HFFc6 (cell line): Measurements from ENCODE around the gene ZNF32. TPM values are rescaled to one million over a fixed set of nuclear protein-coding genes. Genes with fewer than 3 reads are reported as not detected.

Source experiments
- DNase-seq: peaks from one replicate; pipeline ENCODE4 v3.0.0-alpha.2; 2018
- H3K27ac Mint-ChIP-seq: 2 replicates; pipeline ENCODE4 v1.8.0; 2020; ENCODE audit warnings: mild to moderate bottlenecking, mixed read lengths
- H3K27me3 Mint-ChIP-seq: 2 replicates; pipeline ENCODE4 v1.8.0; 2021; ENCODE audit warnings: mild to moderate bottlenecking, moderate library complexity, mixed read lengths; ENCODE audit not compliant: insufficient read depth
- H3K36me3 Mint-ChIP-seq: 2 replicates; pipeline ENCODE4 v1.8.0; 2021; ENCODE audit warnings: low read depth, mixed read lengths
- H3K4me1 Mint-ChIP-seq: 2 replicates; pipeline ENCODE4 v1.8.0; 2020; ENCODE audit warnings: low read depth, mixed read lengths
- H3K4me3 Mint-ChIP-seq: 2 replicates; pipeline ENCODE4 v1.8.0; 2020; ENCODE audit warnings: mild to moderate bottlenecking, moderate library complexity, mixed read lengths
- H3K9me3 Mint-ChIP-seq: 2 replicates; pipeline ENCODE4 v1.8.0; 2020; ENCODE audit warnings: mild to moderate bottlenecking, mixed read lengths
- total RNA-seq, 6 experiments: library from RNA; stranded (reverse); fragmentation: NEBNext Ultra II Directional; extraction: Animal tissue kit (Norgen Biotek cat#: 25700); gene quantifications; 2 replicates in 1 of 6; 3 replicates in 5 of 6; pipeline ENCODE4 v1.2.3, GENCODE V29; 2021
- TF ChIP-seq, protein P1 (sequence below): fragments of 200-600 bp; sonication (generic); IDR thresholded peaks from 2 replicates; pipeline ENCODE4 v1.5.0; 2021; ENCODE audit warnings: antibody characterized with exemption, mild to moderate bottlenecking

Gene ZNF32
- total RNA-seq, 6 experiments from 2014 or later: 12.7 to 23.6 (median 15.3) TPM

DNA sequence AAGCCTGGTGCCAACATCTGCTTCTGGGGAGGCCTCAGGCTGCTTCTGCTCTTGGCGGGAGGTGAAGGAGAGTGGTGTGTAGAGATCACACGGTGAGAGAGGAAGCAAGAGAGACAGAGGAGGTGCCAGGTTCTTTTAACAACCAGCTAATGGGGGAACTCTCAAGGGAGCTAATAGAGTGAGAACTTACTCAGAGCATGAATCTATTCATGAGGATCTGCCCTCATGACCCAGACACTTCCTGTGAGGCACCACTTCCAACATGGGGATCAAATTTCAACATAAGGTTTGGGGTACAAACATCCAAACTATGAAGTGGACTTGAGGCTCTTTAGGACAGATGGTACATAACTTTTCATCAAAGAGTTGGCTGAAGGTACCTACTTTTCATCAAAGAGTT is 5.1 kb upstream of the ZNF32 start:
- TF ChIP-seq, protein P1, sequence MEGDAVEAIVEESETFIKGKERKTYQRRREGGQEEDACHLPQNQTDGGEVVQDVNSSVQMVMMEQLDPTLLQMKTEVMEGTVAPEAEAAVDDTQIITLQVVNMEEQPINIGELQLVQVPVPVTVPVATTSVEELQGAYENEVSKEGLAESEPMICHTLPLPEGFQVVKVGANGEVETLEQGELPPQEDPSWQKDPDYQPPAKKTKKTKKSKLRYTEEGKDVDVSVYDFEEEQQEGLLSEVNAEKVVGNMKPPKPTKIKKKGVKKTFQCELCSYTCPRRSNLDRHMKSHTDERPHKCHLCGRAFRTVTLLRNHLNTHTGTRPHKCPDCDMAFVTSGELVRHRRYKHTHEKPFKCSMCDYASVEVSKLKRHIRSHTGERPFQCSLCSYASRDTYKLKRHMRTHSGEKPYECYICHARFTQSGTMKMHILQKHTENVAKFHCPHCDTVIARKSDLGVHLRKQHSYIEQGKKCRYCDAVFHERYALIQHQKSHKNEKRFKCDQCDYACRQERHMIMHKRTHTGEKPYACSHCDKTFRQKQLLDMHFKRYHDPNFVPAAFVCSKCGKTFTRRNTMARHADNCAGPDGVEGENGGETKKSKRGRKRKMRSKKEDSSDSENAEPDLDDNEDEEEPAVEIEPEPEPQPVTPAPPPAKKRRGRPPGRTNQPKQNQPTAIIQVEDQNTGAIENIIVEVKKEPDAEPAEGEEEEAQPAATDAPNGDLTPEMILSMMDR: no peak
- peaks cover 35% of the 10 kb centered on the region for H3K4me1 Mint-ChIP-seq
- peak overlapping the region; percentile 39; the same call in 1 of the 2 replicates for H3K27ac Mint-ChIP-seq
- no peak for DNase-seq
- no peaks in the 10 kb centered on the region; the same call in 1 of the 2 replicates for H3K9me3 Mint-ChIP-seq
- no peaks in the 10 kb centered on the region for H3K36me3 Mint-ChIP-seq
- H3K4me3 Mint-ChIP-seq: peak overlapping the region; percentile 6; the same call in 1 of the 2 replicates
- H3K27me3 Mint-ChIP-seq: peaks cover 7% of the 10 kb centered on the region

DNA sequence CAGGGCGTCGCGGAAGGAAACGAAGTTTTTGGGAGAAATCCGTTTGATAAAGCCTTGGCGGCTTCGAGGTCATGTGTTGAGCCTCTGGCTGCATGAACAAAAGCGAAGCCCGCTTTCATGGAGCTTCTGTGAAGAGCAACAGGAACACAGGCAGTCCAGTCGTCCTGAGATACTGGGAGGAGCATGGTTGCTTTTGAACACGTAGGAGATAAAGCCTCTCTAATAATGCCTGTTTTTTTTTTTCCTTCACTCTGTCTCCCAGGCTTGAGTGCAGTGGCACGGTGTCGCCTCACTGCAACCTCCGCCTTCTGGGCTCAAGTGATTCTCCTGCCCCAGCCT is 473 bp upstream of the ZNF32 start:
- peaks cover 29% of the 10 kb centered on the region for H3K4me1 Mint-ChIP-seq
- H3K36me3 Mint-ChIP-seq: peaks cover 36% of the 10 kb centered on the region
- H3K9me3 Mint-ChIP-seq: peaks cover 36% of the 10 kb centered on the region
- peak overlapping the region; percentile 79 for H3K27ac Mint-ChIP-seq
- H3K27me3 Mint-ChIP-seq: peaks cover 3% of the 10 kb centered on the region
- TF ChIP-seq, protein P1: no peak
- H3K4me3 Mint-ChIP-seq: peak overlapping the region; percentile 92
- DNase-seq: peak; percentile 5

DNA sequence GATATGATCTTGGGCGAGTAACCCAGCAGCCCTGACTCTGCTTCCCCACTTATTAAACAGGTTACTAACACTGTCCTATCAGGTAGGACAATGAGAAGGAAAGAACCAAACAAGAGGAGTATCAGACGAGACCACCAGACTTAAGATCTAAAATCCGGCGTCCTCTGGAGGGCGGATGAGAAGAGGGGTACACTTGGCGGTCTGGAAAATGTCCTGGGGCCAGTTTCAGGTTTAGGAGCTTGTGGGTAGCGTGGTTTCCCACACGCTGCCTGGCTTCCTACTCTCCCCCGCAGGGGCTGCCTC is 635 bp downstream of the ZNF32 start:
- H3K9me3 Mint-ChIP-seq: peaks cover 48% of the 10 kb centered on the region

DNA sequence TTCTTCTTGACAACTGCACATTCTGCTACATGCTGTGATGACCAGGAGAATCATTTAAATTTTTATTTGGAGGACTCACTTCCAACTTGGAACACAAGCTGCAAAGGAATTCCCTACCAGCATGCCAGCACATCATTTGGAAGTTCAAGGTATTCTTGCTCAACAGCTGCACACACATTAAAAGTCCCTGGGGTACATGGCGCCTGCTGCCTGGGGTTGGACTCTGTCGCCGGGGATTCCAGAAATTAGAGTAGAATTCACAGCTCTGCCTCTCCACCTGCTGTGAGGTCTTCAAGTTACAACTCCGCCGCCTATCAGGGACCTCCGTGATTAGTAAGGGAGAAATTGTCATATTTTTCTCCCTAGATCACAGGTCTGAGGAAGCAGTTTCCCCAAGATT is 1.1 kb downstream of the ZNF32 start:
- H3K9me3 Mint-ChIP-seq: peaks cover 52% of the 10 kb centered on the region
- H3K36me3 Mint-ChIP-seq: peaks cover 52% of the 10 kb centered on the region
- DNase-seq: no peak

More for the DNA sequence above, 635 bp downstream of the ZNF32 start:
- TF ChIP-seq, protein P1: no peak
- peak overlapping the region; percentile 77 for H3K27ac Mint-ChIP-seq
- no peak for DNase-seq
- H3K4me1 Mint-ChIP-seq: peaks cover 17% of the 10 kb centered on the region
- peak overlapping the region; percentile 86 for H3K4me3 Mint-ChIP-seq
- H3K36me3 Mint-ChIP-seq: peaks cover 47% of the 10 kb centered on the region
- H3K27me3 Mint-ChIP-seq: peaks cover 3% of the 10 kb centered on the region

DNA sequence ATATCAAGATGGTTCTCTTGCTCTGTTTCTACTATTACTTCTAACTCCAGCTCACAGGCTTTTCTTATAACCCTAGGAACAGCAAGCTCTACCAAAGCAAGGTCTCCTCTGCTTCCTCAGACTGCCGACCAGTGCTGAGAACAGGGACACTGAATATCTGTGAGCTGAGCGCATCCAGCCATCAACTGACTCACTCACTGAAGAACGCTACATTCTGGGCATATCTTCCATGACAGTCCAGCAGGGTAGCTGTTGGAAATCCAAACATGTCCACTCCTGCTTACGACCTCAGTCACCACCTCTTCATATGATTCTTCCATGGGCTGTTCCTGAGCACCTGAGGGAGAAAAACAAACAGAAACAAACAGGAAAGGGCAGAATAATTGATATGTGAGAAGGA is 2.8 kb downstream of the ZNF32 start:
- Mint-ChIP-seq H3K27me3 (peaks cover 3% of the 10 kb centered on the region), H3K27ac (no peak overlapping the region), H3K36me3 (peaks cover 52% of the 10 kb centered on the region), H3K4me1 (peaks cover 12% of the 10 kb centered on the region), H3K9me3 (peaks cover 56% of the 10 kb centered on the region), H3K4me3 (no peak overlapping the region)
- DNase-seq: no peak
- TF ChIP-seq, protein P1: no peak

More for the DNA sequence above, 1.1 kb downstream of the ZNF32 start:
- H3K27ac Mint-ChIP-seq: peak overlapping the region; percentile 77; the same call in 1 of the 2 replicates
- TF ChIP-seq, protein P1: no peak
- peak overlapping the region; percentile 86 for H3K4me3 Mint-ChIP-seq
- peaks cover 13% of the 10 kb centered on the region for H3K4me1 Mint-ChIP-seq
- peaks cover 3% of the 10 kb centered on the region for H3K27me3 Mint-ChIP-seq

DNA sequence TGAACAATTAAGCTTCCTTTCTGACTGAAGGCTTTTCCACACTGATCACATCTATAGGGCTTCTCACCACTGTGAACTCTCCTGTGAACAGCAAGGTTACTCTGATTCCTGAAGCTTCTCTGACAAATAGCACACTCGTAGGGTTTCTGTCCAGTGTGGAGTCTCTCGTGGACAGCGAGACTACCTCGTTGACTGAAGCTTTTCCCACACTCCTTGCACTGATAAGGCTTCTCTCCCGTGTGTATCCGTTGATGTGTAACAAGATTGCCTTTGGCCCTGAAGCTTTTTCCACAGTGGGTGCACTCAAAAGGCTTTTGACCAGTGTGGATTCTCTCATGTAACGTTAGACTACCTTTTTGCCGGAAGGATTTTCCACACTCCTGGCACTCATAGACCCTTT is 4.4 kb downstream of the ZNF32 start:
- DNase-seq: peak; percentile 21
- Mint-ChIP-seq H3K27ac (no peak overlapping the region), H3K9me3 (peaks cover 56% of the 10 kb centered on the region), H3K4me3 (no peak overlapping the region), H3K27me3 (peaks cover 3% of the 10 kb centered on the region), H3K36me3 (peaks cover 52% of the 10 kb centered on the region), H3K4me1 (peaks cover 6% of the 10 kb centered on the region)
- TF ChIP-seq, protein P1: no peak
